Activated T-cell treated with anti-CD3 and anti-CD28 coated beads, Interleukin-2, amount 50 U/mL, for 72 hours (primary cell): ENCODE measurements around the gene GON4L. TPM values are rescaled to one million over a fixed set of nuclear protein-coding genes. Genes with fewer than 3 reads are reported as not detected.
A peak's percentile ranks its signal among the peaks of the same experiment; 100 is the strongest.
"Not testable (repeated sequence)": the region's sequence is repeated elsewhere in the genome, so short reads cannot be mapped to it uniquely, and the experiment has no call there.

Experiments
- ATAC-seq, 2 donors: fragments of 150-1000 bp; cut with Tn5 transposase; replicated peaks in 1 of 2; 2 replicates each; pipeline ENCODE4 v1.10.0; 2021; ENCODE audit warnings: moderate library complexity in 2 of 2, mild to moderate bottlenecking in 1 of 2
- DNase-seq, 2 donors: peaks; one replicate each; pipeline ENCODE4 v3.0.0; 2021 to 2022; ENCODE audit warnings: mixed read lengths in 1 of 2
- H3K27ac Mint-ChIP-seq: one replicate; pipeline ENCODE4 v1.8.0; 2022; ENCODE audit warnings: mild to moderate bottlenecking, moderate library complexity, mixed read lengths
- H3K27me3 Mint-ChIP-seq: one replicate; pipeline ENCODE4 v1.8.0; 2022; ENCODE audit warnings: low read depth, mixed read lengths
- H3K36me3 Mint-ChIP-seq, 2 donors: one replicate each; pipeline ENCODE4 v1.8.0; 2022; ENCODE audit warnings: mixed read lengths in 2 of 2, mild to moderate bottlenecking in 1 of 2; ENCODE audit not compliant: insufficient read depth in 2 of 2
- H3K4me1 Mint-ChIP-seq: one replicate; pipeline ENCODE4 v1.8.0; 2022; ENCODE audit warnings: low read depth, mixed read lengths
- H3K4me3 Mint-ChIP-seq, 2 donors: one replicate each; pipeline ENCODE4 v1.8.0; 2022; ENCODE audit warnings: mild to moderate bottlenecking in 2 of 2, mixed read lengths in 2 of 2, moderate library complexity in 2 of 2
- H3K9me3 Mint-ChIP-seq, 2 donors: one replicate each; pipeline ENCODE4 v1.8.0; 2022; ENCODE audit warnings: mixed read lengths in 2 of 2
- total RNA-seq, 2 donors: library from RNA; stranded (reverse); gene quantifications; one replicate each; pipeline ENCODE4 v1.2.3, GENCODE V29; 2022

GON4L gene, protein sequence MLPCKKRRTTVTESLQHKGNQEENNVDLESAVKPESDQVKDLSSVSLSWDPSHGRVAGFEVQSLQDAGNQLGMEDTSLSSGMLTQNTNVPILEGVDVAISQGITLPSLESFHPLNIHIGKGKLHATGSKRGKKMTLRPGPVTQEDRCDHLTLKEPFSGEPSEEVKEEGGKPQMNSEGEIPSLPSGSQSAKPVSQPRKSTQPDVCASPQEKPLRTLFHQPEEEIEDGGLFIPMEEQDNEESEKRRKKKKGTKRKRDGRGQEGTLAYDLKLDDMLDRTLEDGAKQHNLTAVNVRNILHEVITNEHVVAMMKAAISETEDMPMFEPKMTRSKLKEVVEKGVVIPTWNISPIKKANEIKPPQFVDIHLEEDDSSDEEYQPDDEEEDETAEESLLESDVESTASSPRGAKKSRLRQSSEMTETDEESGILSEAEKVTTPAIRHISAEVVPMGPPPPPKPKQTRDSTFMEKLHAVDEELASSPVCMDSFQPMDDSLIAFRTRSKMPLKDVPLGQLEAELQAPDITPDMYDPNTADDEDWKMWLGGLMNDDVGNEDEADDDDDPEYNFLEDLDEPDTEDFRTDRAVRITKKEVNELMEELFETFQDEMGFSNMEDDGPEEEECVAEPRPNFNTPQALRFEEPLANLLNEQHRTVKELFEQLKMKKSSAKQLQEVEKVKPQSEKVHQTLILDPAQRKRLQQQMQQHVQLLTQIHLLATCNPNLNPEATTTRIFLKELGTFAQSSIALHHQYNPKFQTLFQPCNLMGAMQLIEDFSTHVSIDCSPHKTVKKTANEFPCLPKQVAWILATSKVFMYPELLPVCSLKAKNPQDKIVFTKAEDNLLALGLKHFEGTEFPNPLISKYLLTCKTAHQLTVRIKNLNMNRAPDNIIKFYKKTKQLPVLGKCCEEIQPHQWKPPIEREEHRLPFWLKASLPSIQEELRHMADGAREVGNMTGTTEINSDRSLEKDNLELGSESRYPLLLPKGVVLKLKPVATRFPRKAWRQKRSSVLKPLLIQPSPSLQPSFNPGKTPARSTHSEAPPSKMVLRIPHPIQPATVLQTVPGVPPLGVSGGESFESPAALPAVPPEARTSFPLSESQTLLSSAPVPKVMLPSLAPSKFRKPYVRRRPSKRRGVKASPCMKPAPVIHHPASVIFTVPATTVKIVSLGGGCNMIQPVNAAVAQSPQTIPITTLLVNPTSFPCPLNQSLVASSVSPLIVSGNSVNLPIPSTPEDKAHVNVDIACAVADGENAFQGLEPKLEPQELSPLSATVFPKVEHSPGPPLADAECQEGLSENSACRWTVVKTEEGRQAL (N-terminal part only)
- 10 to 100 TPM; 62.8 to 67.3 TPM for total RNA-seq

DNA sequence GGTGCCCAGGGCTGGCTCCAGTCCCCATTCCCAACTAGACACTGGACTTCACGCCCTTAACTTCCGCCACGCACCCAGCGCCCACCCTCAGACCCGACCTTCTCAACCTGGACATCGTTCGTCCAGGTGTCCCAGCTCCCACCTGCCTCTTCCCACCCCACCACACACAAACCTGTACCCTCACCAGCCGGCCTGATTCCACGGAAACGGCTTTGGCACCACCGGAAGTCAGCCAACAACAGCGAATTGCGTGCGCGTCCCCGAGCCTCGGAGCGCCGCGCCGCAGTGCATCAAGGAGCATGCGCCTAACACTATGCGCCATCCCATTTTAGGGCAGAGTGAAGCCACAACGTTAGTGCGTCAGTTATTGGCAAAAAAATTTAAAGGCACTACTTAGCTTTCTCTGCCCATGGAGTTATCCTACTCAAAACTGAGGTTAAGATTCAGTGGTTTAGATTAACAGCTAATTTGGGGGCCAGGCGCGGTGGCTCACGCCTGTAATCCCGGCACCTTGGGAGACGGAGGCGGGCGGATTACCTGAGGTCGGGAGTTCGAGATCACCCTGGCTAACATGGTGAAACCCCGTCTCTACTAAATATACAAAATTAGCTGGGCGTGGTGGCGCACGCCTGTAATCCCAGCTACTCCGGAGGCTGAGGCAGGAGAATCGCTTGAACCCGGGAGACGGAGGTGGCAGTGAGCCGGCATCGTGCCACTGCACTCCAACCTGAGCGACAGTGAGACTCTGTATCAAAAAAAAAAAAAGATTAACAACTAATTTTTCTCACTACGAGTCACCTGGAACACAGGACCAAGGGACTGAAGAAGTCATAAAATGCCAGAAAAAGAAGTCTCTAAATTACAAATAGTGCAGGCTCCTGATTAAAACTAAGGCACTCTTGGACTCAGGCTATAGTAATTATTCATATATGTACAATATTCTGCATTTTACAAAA is at the start of gene GON4L:
Gene GON4L (minus strand): TSS at position 240 of the 956 bp plus-strand sequence. CDS start 3,434 bp downstream, outside the sequence.
- peak; percentile 64 to 65 for ATAC-seq
- Mint-ChIP-seq H3K9me3 (no peaks in the 10 kb centered on the region), H3K27ac (peak within 1 kb of the TSS; percentile 98), H3K4me3 (peak within 1 kb of the TSS; percentile 91 to 100), H3K4me1 (peaks cover 76% of the 10 kb centered on the region), H3K36me3 (peaks cover 2 to 16% of the 10 kb centered on the region in 2 donors), H3K27me3 (peaks cover 7% of the 10 kb centered on the region)
- peak; percentile 90 to 92 for DNase-seq

DNA sequence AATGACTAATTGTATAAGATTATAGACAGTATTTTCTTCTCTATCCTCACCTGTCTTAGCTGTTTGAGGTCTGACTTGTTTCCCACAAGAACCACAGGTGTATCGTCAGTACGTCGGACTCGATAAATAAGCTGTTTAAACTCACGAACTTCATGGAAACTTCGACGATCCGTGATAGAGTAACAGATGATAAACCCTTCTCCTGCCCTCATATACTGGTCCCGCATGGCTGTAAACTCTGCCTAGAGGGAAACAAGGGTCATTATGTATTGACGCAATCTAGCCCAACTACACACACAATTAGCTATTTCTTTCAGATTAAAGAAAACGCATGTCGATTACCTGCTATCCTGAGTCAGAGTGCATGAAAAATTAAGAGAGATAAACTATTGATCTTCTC is 47.2 kb upstream of the GON4L start:
- ATAC-seq (no peak), DNase-seq (no peak)
- Mint-ChIP-seq H3K4me1 (no peaks in the 10 kb centered on the region), H3K27ac (no peak overlapping the region), H3K36me3 (peaks cover 6 to 28% of the 10 kb centered on the region in 2 donors), H3K9me3 (no peaks in the 10 kb centered on the region), H3K27me3 (no peaks in the 10 kb centered on the region), H3K4me3 (no peak overlapping the region)

DNA sequence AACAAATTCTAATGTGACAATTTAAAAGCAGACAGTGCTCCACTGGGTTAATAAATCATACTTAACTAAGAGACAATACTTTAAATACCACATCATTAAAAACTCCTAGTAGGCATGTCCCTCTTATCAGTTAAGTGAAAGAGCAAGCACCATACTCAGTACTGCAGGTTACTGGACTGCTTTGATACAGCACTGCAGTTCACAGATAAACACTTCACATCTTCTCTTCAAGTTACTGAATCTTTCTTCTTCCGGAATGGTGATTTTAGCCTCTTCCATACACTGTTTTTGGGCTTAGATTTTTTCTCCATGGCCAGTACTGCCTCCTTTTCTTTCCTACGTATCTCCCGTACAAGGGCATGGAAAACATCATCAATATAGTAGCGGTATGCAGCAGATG is 43.1 kb upstream of the GON4L start:
- ATAC-seq, result no peak
- H3K9me3 Mint-ChIP-seq, result no peaks in the 10 kb centered on the region
- peaks cover 6 to 26% of the 10 kb centered on the region in 2 donors for H3K36me3 Mint-ChIP-seq

DNA sequence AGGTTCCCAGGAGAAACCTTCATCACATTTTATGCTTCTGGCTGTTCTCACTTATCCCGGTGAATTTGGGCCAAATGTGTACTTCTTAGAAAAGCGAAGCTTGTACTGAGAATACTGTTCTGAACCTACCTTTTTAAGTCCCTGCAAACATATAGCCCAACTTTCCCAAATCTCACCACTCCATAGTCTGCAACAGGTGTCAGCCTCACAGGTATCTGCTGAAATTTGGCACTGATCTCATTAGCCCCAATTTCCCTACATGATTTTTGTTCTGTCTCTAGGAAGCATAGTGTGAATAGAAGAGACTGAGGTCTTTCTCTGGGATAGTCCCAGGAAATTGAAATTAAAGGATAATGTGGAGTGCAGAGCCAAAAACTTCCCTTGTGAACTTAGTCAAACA is 42.7 kb upstream of the GON4L start:
- H3K36me3 Mint-ChIP-seq, result peaks cover 6 to 25% of the 10 kb centered on the region in 2 donors
- peak overlapping the region; percentile 5 for H3K27ac Mint-ChIP-seq
- no peak overlapping the region for H3K4me3 Mint-ChIP-seq
- no peak for ATAC-seq
- no peaks in the 10 kb centered on the region for H3K27me3 Mint-ChIP-seq
- no peaks in the 10 kb centered on the region for H3K9me3 Mint-ChIP-seq
- DNase-seq, result no peak
- H3K4me1 Mint-ChIP-seq, result peaks cover 7% of the 10 kb centered on the region

More for the DNA sequence above, 43.1 kb upstream of the GON4L start:
- H3K27me3 Mint-ChIP-seq, result no peaks in the 10 kb centered on the region
- H3K4me1 Mint-ChIP-seq, result peaks cover 7% of the 10 kb centered on the region
- DNase-seq, result no peak
- no peak overlapping the region for H3K27ac Mint-ChIP-seq
- H3K4me3 Mint-ChIP-seq, result no peak overlapping the region

DNA sequence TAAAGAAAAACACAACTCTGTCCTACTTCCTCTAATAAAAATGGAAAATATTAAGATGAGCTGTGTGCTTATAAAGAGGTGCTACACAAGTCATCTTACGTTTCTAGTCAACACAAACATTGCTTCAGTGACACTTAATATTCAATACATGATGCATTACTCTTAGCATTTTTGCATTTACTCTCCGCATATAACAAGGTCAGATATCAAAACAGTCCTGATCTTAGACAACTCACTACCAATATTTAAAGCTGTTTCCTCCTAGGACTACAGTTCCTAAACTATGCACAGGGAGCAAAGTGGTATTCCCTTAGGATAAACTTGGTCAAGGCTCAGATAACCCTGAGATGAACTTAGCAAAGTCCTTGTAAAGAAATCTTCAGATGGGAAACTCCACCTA is 41.9 kb upstream of the GON4L start:
- Mint-ChIP-seq H3K27ac (peak overlapping the region; percentile 55), H3K9me3 (no peaks in the 10 kb centered on the region), H3K4me3 (no peak overlapping the region), H3K36me3 (peaks cover 4 to 19% of the 10 kb centered on the region in 2 donors), H3K4me1 (peaks cover 10% of the 10 kb centered on the region), H3K27me3 (no peaks in the 10 kb centered on the region)
- DNase-seq (no peak), ATAC-seq (no peak)

DNA sequence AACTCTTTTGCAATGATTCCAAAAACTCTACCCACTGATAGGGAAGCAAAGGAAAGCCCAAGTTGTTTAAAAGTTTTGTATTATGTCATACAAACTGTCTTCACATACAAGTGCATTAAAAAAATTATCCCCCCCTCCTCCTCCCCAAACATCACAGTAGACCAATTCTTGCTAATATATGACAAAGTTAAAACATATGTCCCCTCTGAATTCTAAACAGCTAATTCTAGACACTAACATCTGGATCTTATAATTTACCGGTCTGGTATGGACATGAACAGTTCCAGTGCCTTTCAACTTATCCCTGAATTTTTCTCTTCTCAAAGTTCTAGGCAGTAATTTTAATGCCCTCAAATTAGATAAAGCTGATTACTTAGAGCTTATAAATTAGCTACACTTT is 40.7 kb upstream of the GON4L start:
- DNase-seq (no peak), ATAC-seq (no peak)
- H3K4me1 Mint-ChIP-seq, result peaks cover 20% of the 10 kb centered on the region
- no peak overlapping the region for H3K4me3 Mint-ChIP-seq
- H3K36me3 Mint-ChIP-seq, result peaks cover 4 to 19% of the 10 kb centered on the region in 2 donors
- H3K27me3 Mint-ChIP-seq, result no peaks in the 10 kb centered on the region
- no peaks in the 10 kb centered on the region for H3K9me3 Mint-ChIP-seq
- H3K27ac Mint-ChIP-seq, result no peak overlapping the region

DNA sequence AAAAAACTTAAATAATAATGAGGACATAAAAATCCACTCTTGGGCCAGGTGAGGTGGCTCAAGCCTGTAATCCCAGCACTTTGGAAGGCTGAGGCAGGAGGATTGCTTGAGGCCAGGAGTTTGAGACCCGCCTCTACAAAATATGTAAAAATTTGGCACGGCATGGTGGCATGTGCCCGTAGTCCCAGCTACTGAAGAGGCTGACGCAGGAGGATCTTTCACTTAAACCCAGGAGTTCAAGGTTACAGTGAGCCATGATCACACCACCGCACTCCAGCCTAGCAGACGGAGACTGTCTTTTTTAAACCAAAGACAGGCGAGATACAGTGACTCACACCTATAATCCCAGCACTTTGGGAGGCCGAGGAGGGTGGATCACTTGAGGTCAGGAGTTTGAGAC is 39.5 kb upstream of the GON4L start:
- not testable (repeated sequence) for DNase-seq, H3K27me3 Mint-ChIP-seq, H3K4me3 Mint-ChIP-seq, H3K9me3 Mint-ChIP-seq, ATAC-seq, H3K27ac Mint-ChIP-seq
- Mint-ChIP-seq H3K36me3 (peaks cover 4 to 17% of the 10 kb centered on the region in 2 donors), H3K4me1 (peaks cover 20% of the 10 kb centered on the region)

DNA sequence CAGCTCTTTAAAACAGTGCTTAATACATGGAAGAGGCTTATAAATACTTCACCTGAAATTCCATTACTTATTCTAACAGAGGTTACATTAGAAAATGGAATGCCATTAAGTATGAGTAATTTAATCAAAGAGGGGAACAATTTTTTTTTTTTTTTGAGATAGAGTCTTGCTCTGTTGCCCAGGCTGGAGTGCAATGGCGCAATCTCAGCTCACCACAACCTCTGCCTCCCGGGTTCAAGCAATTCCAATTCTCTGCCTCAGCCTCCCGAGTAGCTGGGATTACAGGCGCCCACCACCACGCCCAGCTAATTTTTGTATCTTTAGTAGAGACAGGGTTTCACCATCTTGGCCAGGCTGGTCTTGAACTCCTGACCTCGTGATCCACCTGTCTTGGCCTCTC is 38.6 kb upstream of the GON4L start:
- Mint-ChIP-seq H3K4me1 (peaks cover 20% of the 10 kb centered on the region), H3K36me3 (peaks cover 4 to 15% of the 10 kb centered on the region in 2 donors)
- not testable (repeated sequence) for DNase-seq, H3K9me3 Mint-ChIP-seq, H3K27ac Mint-ChIP-seq, H3K27me3 Mint-ChIP-seq, ATAC-seq, H3K4me3 Mint-ChIP-seq

DNA sequence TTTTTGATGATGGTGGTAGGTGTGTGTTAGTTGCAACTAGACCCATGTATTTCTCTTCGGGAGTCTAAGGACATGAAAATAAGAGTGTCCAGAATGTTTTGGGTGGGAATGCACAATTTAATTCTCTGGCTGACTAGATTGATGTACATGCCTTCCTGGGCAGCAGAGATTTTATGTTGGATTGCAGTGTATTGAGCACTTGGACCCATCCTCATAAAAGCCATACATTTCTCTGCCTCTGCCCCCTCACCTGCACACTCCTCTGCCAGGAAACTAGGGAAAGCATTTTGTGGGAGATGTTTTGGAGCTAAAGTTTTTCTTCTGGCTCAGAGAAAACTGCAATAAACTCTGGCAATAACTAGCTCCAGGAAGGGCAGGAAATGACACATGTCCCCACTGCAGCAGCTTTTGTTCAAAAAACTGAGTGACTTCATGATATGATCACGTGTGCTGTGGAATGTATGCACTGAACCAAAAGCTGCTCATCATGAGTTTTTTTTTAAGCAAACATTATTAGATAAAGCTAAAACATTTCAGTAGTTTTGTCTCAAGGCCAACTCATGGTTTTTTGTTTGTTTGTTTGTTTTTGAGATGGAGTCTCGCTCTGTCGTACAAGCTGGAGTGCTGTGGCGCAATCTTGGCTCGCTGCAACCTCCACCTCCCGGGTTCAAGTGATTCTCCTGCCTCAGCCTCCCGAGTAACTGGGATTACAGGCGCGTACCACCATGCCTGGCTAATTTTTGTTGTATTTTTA is 36.6 kb upstream of the GON4L start:
- Mint-ChIP-seq H3K36me3 (peaks cover 2 to 4% of the 10 kb centered on the region in 2 donors), H3K4me1 (peaks cover 20% of the 10 kb centered on the region), H3K27ac (peak overlapping the region; percentile 62), H3K27me3 (no peaks in the 10 kb centered on the region), H3K9me3 (no peaks in the 10 kb centered on the region), H3K4me3 (peak overlapping the region; percentile 4 to 15)
- DNase-seq, result peak in 1 of 2 donors; percentile 12
- peak; percentile 80 to 90 for ATAC-seq

DNA sequence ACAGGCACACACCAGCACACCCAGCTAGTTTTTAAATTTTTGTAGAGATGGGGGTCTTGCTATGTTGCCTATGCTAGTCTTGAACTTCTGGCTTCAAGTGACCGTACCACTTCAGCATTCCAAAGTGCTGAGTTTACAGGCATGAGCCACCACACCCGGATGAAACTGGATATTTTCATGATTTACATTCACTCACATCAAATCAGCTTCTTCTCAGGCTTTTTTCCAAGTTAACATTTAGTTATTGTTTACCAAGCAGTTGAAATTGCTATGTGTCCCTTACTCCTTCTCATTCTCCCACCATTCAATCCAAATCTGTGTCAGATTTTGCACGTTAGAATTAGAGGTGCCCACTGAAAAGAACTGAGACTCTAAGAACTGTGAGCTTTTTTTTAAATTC is 35.8 kb upstream of the GON4L start:
- no peak for DNase-seq
- H3K27me3 Mint-ChIP-seq, result no peaks in the 10 kb centered on the region
- no peaks in the 10 kb centered on the region for H3K9me3 Mint-ChIP-seq
- peaks cover under 1 to 3% of the 10 kb centered on the region in 2 donors for H3K36me3 Mint-ChIP-seq
- peak overlapping the region; percentile 62 for H3K27ac Mint-ChIP-seq
- ATAC-seq, result no peak
- H3K4me1 Mint-ChIP-seq, result peaks cover 16% of the 10 kb centered on the region
- H3K4me3 Mint-ChIP-seq, result peak overlapping the region in 1 of 2 donors; percentile 15

DNA sequence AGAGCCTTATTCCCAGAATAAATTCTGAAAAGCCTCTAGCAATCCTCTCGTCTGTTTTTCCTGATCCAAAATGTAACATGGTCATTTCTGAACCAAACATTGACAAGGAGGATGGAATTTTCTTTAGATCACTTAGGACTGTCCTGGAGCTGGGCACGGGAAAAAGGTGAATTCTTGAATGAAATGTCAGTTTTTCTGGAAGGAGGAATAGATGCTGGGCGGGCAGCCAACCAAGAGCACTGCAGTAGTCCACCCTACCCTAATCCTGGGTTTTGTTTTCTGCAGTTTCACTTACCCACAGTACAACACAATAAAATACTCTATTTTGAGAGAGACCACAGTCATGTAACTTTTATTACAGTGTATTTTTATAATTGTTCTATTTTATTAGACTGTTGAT is 33.2 kb upstream of the GON4L start:
- H3K9me3 Mint-ChIP-seq, result no peaks in the 10 kb centered on the region
- no peak for ATAC-seq
- peaks cover 13% of the 10 kb centered on the region for H3K4me1 Mint-ChIP-seq
- no peaks in the 10 kb centered on the region for H3K27me3 Mint-ChIP-seq
- no peak for DNase-seq
- H3K4me3 Mint-ChIP-seq, result no peak overlapping the region
- H3K27ac Mint-ChIP-seq, result no peak overlapping the region
- H3K36me3 Mint-ChIP-seq, result no peaks in the 10 kb centered on the region
